Chondrocyte (in vitro differentiated cells): ENCODE measurements around the gene FTO. TPM values are rescaled to one million over a fixed set of nuclear protein-coding genes. Genes with fewer than 3 reads are reported as not detected.

Source experiments
- DNase-seq: peaks from one replicate; pipeline ENCODE4 v3.0.0; 2021; ENCODE audit warnings: mixed read lengths, low spot score
- H3K27ac Mint-ChIP-seq: one replicate; pipeline ENCODE4 v1.8.0; 2021; ENCODE audit warnings: mild to moderate bottlenecking, moderate library complexity, mixed read lengths; ENCODE audit not compliant: unreplicated experiment
- H3K27me3 Mint-ChIP-seq: 2 replicates; pipeline ENCODE4 v1.8.0; 2021; ENCODE audit warnings: low read depth, mixed read lengths
- H3K36me3 Mint-ChIP-seq: 2 replicates; pipeline ENCODE4 v1.8.0; 2021; ENCODE audit warnings: low read depth, mixed read lengths
- H3K4me1 Mint-ChIP-seq: 2 replicates; pipeline ENCODE4 v1.8.0; 2021; ENCODE audit warnings: low read depth, mild to moderate bottlenecking, mixed read lengths
- H3K4me3 Mint-ChIP-seq: one replicate; pipeline ENCODE4 v1.8.0; 2021; ENCODE audit warnings: mild to moderate bottlenecking, moderate library complexity, mixed read lengths; ENCODE audit not compliant: unreplicated experiment
- H3K9me3 Mint-ChIP-seq: 2 replicates; pipeline ENCODE4 v1.8.0; 2021; ENCODE audit warnings: low read depth, mixed read lengths
- total RNA-seq: library from RNA; stranded (reverse); gene quantifications from 3 replicates; pipeline ENCODE4 v1.2.1, GENCODE V29; 2021
- TF ChIP-seq, protein P1 (sequence below): fragments of 200-600 bp; sonication (generic); IDR thresholded peaks from 2 replicates; pipeline ENCODE4 v1.5.0; 2021; ENCODE audit warnings: antibody characterized with exemption, mild to moderate bottlenecking, moderate library complexity

Gene FTO
- total RNA-seq, 1 donor from 2014 or later = 85.7 TPM

GRCh38 chr16:54070789-54071343 lies 366.9 kb downstream of the FTO start:
- no peak overlapping the region for H3K4me3 Mint-ChIP-seq
- DNase-seq = no peak
- H3K9me3 Mint-ChIP-seq = no peaks in the 10 kb centered on the region
- TF ChIP-seq, protein P1, sequence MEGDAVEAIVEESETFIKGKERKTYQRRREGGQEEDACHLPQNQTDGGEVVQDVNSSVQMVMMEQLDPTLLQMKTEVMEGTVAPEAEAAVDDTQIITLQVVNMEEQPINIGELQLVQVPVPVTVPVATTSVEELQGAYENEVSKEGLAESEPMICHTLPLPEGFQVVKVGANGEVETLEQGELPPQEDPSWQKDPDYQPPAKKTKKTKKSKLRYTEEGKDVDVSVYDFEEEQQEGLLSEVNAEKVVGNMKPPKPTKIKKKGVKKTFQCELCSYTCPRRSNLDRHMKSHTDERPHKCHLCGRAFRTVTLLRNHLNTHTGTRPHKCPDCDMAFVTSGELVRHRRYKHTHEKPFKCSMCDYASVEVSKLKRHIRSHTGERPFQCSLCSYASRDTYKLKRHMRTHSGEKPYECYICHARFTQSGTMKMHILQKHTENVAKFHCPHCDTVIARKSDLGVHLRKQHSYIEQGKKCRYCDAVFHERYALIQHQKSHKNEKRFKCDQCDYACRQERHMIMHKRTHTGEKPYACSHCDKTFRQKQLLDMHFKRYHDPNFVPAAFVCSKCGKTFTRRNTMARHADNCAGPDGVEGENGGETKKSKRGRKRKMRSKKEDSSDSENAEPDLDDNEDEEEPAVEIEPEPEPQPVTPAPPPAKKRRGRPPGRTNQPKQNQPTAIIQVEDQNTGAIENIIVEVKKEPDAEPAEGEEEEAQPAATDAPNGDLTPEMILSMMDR = no peak
- H3K27me3 Mint-ChIP-seq = no peaks in the 10 kb centered on the region
- H3K4me1 Mint-ChIP-seq = peaks cover 6% of the 10 kb centered on the region
- H3K27ac Mint-ChIP-seq = no peak overlapping the region
- H3K36me3 Mint-ChIP-seq = no peaks in the 10 kb centered on the region

GRCh38 chr16:54071514-54071913 lies 367.6 kb downstream of the FTO start:
- Mint-ChIP-seq H3K4me1 (peaks cover 2% of the 10 kb centered on the region), H3K9me3 (no peaks in the 10 kb centered on the region), H3K27ac (no peak overlapping the region), H3K4me3 (no peak overlapping the region), H3K27me3 (no peaks in the 10 kb centered on the region), H3K36me3 (no peaks in the 10 kb centered on the region)
- TF ChIP-seq, protein P1 = no peak
- no peak for DNase-seq

- Mint-ChIP-seq H3K27ac (no peak overlapping the region), H3K4me3 (no peak overlapping the region), H3K4me1 (no peaks in the 10 kb centered on the region), H3K27me3 (no peaks in the 10 kb centered on the region), H3K9me3 (no peaks in the 10 kb centered on the region), H3K36me3 (no peaks in the 10 kb centered on the region)
- no peak for DNase-seq
- TF ChIP-seq, protein P1 = no peak
These were observed 368.3 kb downstream of the FTO start for GRCh38 chr16:54072237-54072636.

DNA sequence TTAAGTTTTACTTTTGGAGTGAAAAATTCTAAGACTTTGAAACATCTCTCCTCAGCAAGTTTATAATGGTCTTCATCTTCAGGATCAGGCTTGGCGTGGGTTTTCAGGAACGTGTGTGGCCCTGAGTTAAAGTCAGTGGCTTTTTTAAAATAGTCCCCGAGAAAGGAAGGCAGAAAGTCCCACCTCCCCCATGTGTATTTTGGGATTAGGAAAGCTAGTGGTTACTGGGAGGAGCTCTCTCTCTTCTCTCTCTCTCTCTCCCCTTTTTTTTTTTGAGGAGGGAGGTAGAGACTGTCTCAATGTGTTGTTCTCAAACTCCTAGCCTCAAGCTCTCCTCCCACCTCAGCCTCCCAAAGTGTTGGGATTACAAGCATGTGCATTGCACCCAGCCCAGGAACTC lies 369.4 kb downstream of the FTO start:
- H3K4me3 Mint-ChIP-seq = no peak overlapping the region

GRCh38 chr16:54075446-54075845 lies 371.5 kb downstream of the FTO start:
- no peaks in the 10 kb centered on the region for H3K27me3 Mint-ChIP-seq
- peaks cover 10% of the 10 kb centered on the region for H3K4me1 Mint-ChIP-seq
- TF ChIP-seq, protein P1 = no peak
- no peaks in the 10 kb centered on the region for H3K9me3 Mint-ChIP-seq
- DNase-seq = no peak
- no peaks in the 10 kb centered on the region for H3K36me3 Mint-ChIP-seq
- H3K27ac Mint-ChIP-seq = no peak overlapping the region
- H3K4me3 Mint-ChIP-seq = no peak overlapping the region

More for the DNA sequence above, 369.4 kb downstream of the FTO start:
- no peak overlapping the region for H3K27ac Mint-ChIP-seq
- no peaks in the 10 kb centered on the region for H3K9me3 Mint-ChIP-seq
- no peak for DNase-seq
- TF ChIP-seq, protein P1 = no peak
- no peaks in the 10 kb centered on the region for H3K36me3 Mint-ChIP-seq
- H3K27me3 Mint-ChIP-seq = no peaks in the 10 kb centered on the region
- H3K4me1 Mint-ChIP-seq = no peaks in the 10 kb centered on the region
